ENCODE data around the gene ERLEC1.

DNA sequence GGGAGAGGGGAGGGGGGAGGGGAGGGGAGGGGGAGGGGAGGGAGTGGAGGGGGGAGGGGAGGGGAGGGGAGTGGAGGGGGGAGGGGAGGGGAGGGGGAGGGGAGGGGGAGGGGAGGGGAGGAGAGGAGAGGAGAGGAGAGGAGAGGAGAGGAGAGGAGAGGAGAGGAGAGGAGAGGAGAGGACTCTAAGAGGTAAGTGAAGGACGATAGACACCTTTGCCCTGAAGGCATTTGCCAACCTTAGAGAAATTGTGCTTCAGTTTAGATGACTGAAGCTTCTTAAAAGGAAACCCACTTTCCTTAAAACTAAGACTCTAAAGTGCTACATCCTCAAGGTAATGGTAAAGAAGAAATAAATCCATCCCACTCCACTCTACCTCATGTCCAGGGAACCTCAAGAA is 53.7 kb downstream of the ERLEC1 start:
- TF ChIP-seq SP1 (IDR thresholded peaks at IDR 0.05) (no peak), CTCF (IDR thresholded peaks at IDR 0.05; ENCODE audit: low read depth, low read length, missing input control) (no peak), REST (IDR thresholded peaks at IDR 0.05) (no peak), GABPA (IDR thresholded peaks at IDR 0.05 in 1 of 2, conservative IDR thresholded peaks at IDR 0.05 in 1 of 2) (no peak), MAX (IDR thresholded peaks at IDR 0.05) (no peak), EGR1 (IDR thresholded peaks at IDR 0.05; ENCODE audit: low read depth in 2 of 2) (no peak)
- TF ChIP-seq, protein P1, sequence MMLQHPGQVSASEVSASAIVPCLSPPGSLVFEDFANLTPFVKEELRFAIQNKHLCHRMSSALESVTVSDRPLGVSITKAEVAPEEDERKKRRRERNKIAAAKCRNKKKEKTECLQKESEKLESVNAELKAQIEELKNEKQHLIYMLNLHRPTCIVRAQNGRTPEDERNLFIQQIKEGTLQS (IDR thresholded peaks at IDR 0.05) = no peak

Data from liver (tissue), 3 donors.